ENCODE results near the gene TRIM43.
"Not testable (repeated sequence)": the region's sequence is repeated elsewhere in the genome, so short reads cannot be mapped to it uniquely, and the experiment has no call there.

Gene TRIM43

DNA sequence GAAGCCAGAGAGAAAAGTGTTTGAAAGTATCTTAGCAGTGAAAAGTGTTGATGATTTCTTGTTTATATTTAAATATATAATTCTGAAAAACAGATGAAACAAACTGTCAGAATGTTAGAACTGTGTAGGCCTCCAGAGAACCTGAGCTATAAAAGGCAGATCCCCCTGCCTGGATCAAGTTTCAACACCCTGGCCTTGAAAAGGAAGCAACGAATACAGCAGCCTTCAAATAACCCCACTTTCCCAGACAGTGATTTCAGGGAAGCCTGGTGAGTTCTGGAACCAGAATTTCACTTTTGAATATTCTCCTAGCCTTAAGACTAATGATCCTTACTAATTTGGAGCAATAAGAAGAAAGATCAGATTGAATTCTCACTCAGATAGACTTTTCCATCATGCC lies 13.3 kb upstream of the TRIM43 start:
- CTCF ChIA-PET, result no interaction called here
- H3K4me3 ChIP-seq (ENCODE audit: low read depth, low read length), result no peak overlapping the region

DNA sequence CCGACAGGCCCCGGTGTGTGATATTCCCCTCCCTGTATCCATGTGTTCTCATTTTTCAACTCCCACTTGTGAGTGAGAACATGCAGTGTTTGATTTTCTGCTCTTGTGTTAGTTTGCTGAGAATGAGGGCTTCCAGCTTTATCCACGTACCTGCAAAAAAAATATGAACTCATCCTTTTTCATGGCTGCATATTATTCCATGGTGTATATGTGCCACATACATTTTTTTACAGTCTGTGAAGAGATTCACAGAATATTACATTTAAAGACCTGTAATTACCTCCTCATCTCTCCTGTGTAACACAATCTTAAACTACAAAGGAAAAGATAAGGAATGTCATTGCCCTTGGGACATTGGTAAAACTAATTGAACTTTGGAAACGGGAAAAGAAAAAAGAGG lies 8.3 kb upstream of the TRIM43 start:
- CTCF ChIA-PET; H3K4me3 ChIP-seq (ENCODE audit: low read depth, low read length); H3K4me1 ChIP-seq (ENCODE audit: control insufficient read depth, insufficient read depth, low read length); POLR2A ChIA-PET; H3K9me3 ChIP-seq (ENCODE audit: control insufficient read depth, insufficient read depth, low read depth, low read length); H3K36me3 ChIP-seq (ENCODE audit: control insufficient read depth in 2 of 2, insufficient read depth in 1 of 2, low read length in 2 of 2); H3K27ac ChIP-seq (ENCODE audit: extremely low read depth, low read depth, low read length): not testable (repeated sequence)
- TF ChIP-seq ZNF146 (tag by site-specific recombination; IDR thresholded peaks at IDR 0.05), result peak; percentile 63; the same call in 1 of the 2 replicates

More for the DNA sequence above, 13.3 kb upstream of the TRIM43 start:
- Histone ChIP-seq H3K27ac (ENCODE audit: extremely low read depth, low read depth, low read length) (no peak overlapping the region), H3K4me1 (ENCODE audit: control insufficient read depth, insufficient read depth, low read length) (no peaks in the 10 kb centered on the region), H3K36me3 (ENCODE audit: control insufficient read depth in 2 of 2, insufficient read depth in 1 of 2, low read length in 2 of 2) (no peaks in the 10 kb centered on the region), H3K9me3 (ENCODE audit: control insufficient read depth, insufficient read depth, low read depth, low read length) (no peaks in the 10 kb centered on the region)
- POLR2A ChIA-PET, result no interaction called here
- no peak for TF ChIP-seq ZNF202 (tag by site-specific recombination; IDR thresholded peaks at IDR 0.05; ENCODE audit: borderline replicate concordance)
- TF ChIP-seq, protein P1, sequence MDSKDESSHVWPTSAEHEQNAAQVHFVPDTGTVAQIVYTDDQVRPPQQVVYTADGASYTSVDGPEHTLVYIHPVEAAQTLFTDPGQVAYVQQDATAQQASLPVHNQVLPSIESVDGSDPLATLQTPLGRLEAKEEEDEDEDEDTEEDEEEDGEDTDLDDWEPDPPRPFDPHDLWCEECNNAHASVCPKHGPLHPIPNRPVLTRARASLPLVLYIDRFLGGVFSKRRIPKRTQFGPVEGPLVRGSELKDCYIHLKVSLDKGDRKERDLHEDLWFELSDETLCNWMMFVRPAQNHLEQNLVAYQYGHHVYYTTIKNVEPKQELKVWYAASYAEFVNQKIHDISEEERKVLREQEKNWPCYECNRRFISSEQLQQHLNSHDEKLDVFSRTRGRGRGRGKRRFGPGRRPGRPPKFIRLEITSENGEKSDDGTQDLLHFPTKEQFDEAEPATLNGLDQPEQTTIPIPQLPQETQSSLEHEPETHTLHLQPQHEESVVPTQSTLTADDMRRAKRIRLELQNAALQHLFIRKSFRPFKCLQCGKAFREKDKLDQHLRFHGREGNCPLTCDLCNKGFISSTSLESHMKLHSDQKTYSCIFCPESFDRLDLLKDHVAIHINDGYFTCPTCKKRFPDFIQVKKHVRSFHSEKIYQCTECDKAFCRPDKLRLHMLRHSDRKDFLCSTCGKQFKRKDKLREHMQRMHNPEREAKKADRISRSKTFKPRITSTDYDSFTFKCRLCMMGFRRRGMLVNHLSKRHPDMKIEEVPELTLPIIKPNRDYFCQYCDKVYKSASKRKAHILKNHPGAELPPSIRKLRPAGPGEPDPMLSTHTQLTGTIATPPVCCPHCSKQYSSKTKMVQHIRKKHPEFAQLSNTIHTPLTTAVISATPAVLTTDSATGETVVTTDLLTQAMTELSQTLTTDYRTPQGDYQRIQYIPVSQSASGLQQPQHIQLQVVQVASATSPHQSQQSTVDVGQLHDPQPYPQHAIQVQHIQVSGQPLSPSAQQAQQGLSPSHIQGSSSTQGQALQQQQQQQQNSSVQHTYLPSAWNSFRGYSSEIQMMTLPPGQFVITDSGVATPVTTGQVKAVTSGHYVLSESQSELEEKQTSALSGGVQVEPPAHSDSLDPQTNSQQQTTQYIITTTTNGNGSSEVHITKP (tag by site-specific recombination; IDR thresholded peaks at IDR 0.05), result peak; percentile 19; the same call in 1 of the 2 replicates

DNA sequence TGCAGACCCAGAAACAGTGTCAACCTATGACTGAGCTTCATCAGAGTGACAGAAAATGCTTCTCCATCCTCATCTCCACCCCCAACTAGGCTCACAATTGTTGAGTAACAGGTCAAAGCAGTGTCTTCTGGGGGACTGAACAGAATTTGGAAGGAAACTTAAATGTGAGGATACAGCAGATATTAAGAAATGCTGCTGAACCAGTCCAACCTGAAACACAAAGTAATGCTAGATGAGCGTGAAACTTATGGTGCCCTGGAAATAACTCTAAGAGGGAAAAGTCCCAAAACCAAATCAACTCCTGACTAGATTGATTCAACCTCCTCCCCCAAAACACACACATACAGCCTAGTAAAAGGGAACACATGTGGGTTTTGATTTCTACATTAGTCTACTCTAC lies 7.5 kb upstream of the TRIM43 start:
- POLR2A ChIA-PET, result not testable (repeated sequence)

DNA sequence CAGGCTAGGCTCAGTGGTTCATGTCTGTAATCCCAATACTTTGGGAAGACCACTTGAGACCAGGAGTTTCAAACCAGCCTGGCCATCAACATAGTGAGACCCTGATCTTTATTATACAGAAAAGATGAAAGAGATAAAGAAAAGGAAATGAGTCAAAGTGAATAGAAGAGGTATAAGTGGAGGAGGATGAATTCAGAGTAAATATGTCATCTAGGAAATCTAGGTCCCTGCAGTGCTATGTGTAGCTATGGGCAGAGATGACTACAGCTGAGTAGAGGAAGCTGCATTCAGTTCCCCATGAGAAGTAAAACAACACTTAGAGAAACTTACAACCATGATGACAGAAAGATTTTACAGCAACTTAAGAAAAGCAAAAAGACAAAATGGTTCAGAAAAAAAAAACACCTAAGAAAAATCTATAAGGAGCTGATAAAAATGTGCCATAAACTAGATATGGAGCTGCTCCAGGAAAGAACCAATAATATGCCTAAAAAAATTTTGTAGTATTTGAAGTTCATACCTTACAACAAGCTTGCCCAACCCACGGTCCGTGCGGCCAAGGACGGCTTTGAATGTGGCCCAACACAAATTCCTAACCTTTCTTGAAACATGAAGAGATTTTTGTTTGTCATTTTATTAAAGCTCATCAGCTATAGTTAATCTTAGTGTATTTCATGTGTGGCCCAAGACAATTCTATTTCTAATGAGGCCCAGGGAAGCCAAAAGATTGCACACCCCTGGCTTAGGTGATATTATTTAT lies 1.8 kb upstream of the TRIM43 start:
- CTCF ChIA-PET; H3K27ac ChIP-seq (ENCODE audit: extremely low read depth, low read depth, low read length); H3K4me1 ChIP-seq (ENCODE audit: control insufficient read depth, insufficient read depth, low read length); H3K9me3 ChIP-seq (ENCODE audit: control insufficient read depth, insufficient read depth, low read depth, low read length); H3K36me3 ChIP-seq (ENCODE audit: control insufficient read depth in 2 of 2, insufficient read depth in 1 of 2, low read length in 2 of 2); H3K4me3 ChIP-seq (ENCODE audit: low read depth, low read length); POLR2A ChIA-PET: not testable (repeated sequence)
- TF ChIP-seq ZNF133 (tag by site-specific recombination; IDR thresholded peaks at IDR 0.05), result peak; percentile 71; the same call in 1 of the 2 replicates

More for the DNA sequence above, 7.5 kb upstream of the TRIM43 start:
- H3K36me3 ChIP-seq (ENCODE audit: control insufficient read depth in 2 of 2, insufficient read depth in 1 of 2, low read length in 2 of 2); CTCF ChIA-PET; H3K27ac ChIP-seq (ENCODE audit: extremely low read depth, low read depth, low read length); H3K4me1 ChIP-seq (ENCODE audit: control insufficient read depth, insufficient read depth, low read length); H3K9me3 ChIP-seq (ENCODE audit: control insufficient read depth, insufficient read depth, low read depth, low read length); H3K4me3 ChIP-seq (ENCODE audit: low read depth, low read length): not testable (repeated sequence)

DNA sequence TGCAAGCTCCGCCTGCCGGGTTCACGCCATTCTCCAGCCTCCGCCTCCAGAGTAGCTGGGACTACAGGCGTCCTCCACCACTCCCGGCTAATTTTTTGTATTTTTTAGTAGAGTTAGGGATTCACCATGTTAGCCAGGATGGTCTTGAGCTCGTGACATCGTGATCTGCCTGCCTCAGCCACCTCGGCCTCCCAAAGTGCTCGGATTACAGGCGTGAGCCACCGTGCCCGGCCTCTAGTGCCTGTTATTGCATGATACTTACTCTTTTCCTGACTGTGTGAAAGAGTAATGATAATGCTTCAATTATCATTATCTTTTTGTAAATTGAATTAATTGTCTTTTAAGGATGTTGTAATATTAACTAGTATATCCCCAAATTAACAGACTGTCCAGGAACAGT lies 1.2 kb downstream of the TRIM43 start:
- H3K4me1 ChIP-seq (ENCODE audit: control insufficient read depth, insufficient read depth, low read length); H3K36me3 ChIP-seq (ENCODE audit: control insufficient read depth in 2 of 2, insufficient read depth in 1 of 2, low read length in 2 of 2); H3K9me3 ChIP-seq (ENCODE audit: control insufficient read depth, insufficient read depth, low read depth, low read length); H3K27ac ChIP-seq (ENCODE audit: extremely low read depth, low read depth, low read length); H3K4me3 ChIP-seq (ENCODE audit: low read depth, low read length); POLR2A ChIA-PET; CTCF ChIA-PET: not testable (repeated sequence)

DNA sequence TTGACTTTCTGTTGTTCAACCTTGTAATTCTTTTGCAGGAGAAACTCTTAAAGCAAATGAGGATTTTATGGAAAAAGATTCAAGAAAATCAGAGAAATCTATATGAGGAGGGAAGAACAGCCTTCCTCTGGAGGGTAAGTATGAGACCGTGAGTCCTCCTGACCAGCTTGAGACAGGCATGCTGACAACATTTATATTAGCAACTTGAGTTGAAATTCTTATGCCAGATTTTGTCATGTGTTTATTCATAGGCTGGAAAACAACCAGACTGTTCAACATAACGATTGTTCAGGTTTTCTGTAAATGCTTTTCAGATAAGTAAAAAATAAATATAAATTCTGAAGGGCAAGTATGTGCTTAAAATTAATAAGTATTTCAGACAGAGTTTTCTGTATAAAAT lies 3.2 kb downstream of the TRIM43 start:
- H3K4me1 ChIP-seq (ENCODE audit: control insufficient read depth, insufficient read depth, low read length); H3K4me3 ChIP-seq (ENCODE audit: low read depth, low read length); CTCF ChIA-PET; H3K9me3 ChIP-seq (ENCODE audit: control insufficient read depth, insufficient read depth, low read depth, low read length); H3K27ac ChIP-seq (ENCODE audit: extremely low read depth, low read depth, low read length); POLR2A ChIA-PET; H3K36me3 ChIP-seq (ENCODE audit: control insufficient read depth in 2 of 2, insufficient read depth in 1 of 2, low read length in 2 of 2): not testable (repeated sequence)

DNA sequence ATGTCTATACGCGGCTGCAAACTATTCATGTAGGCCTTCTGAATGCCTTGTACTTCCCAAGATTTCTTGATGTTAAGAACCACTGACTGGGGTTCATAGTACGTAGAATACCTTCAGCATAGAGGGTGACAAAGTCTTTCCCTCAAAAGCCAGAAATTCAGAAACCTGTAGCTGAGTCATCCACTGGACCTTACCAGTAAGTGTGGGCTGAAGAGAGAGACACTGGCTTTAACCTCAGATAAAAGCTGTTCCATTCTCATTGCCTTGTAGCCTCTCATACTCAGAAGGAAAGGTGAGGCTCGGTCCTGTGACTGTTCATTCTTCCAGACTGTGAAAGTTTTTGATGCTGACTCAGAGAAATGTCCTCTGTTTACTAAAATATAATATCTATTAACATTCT lies 9.5 kb downstream of the TRIM43 start:
- H3K27ac ChIP-seq (ENCODE audit: extremely low read depth, low read depth, low read length); H3K9me3 ChIP-seq (ENCODE audit: control insufficient read depth, insufficient read depth, low read depth, low read length); H3K36me3 ChIP-seq (ENCODE audit: control insufficient read depth in 2 of 2, insufficient read depth in 1 of 2, low read length in 2 of 2); H3K4me1 ChIP-seq (ENCODE audit: control insufficient read depth, insufficient read depth, low read length); H3K4me3 ChIP-seq (ENCODE audit: low read depth, low read length); CTCF ChIA-PET; POLR2A ChIA-PET: not testable (repeated sequence)

DNA sequence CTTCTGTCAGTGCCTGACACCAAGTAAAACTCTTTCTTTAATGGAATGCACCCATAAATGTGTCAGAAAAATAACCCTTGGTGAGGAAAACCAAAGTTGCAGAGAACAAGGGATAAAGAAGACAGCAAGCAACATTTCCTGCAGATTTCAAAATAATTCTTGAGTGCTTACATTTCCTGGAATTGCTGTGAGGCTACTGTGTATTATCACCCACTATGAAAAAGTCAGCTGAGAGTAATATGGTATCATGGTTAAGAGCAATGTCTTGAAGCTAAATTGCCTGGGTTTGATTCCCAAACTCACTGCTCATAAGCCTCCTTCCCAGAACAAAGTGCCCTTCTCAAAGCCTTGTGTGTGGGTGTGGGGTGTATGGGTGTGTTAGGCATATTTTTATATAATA lies 10.3 kb downstream of the TRIM43 start:
- CTCF ChIA-PET; H3K4me1 ChIP-seq (ENCODE audit: control insufficient read depth, insufficient read depth, low read length); POLR2A ChIA-PET; H3K4me3 ChIP-seq (ENCODE audit: low read depth, low read length); H3K9me3 ChIP-seq (ENCODE audit: control insufficient read depth, insufficient read depth, low read depth, low read length); H3K36me3 ChIP-seq (ENCODE audit: control insufficient read depth in 2 of 2, insufficient read depth in 1 of 2, low read length in 2 of 2); H3K27ac ChIP-seq (ENCODE audit: extremely low read depth, low read depth, low read length): not testable (repeated sequence)

DNA sequence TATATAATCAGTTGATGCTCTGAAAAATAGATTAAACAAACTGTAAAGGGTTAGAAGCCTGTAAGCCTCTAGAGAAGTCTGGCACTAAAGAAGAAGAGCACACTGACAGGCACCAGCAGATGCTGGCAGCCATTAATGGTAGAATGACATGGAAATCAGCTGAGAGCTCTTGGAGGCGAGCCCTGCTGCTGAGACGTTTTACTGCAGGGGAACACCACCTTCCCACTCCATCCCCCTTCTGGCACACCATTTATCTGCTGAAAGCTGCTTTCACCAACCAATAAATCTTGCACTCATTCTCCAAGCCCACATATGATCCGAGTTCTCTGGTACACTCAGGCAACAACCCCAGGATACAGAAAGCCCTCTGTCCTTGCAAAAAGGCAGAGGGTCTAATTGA lies 16.6 kb downstream of the TRIM43 start:
- H3K27ac ChIP-seq (ENCODE audit: extremely low read depth, low read depth, low read length); H3K4me3 ChIP-seq (ENCODE audit: low read depth, low read length); H3K4me1 ChIP-seq (ENCODE audit: control insufficient read depth, insufficient read depth, low read length); CTCF ChIA-PET; POLR2A ChIA-PET; H3K9me3 ChIP-seq (ENCODE audit: control insufficient read depth, insufficient read depth, low read depth, low read length); H3K36me3 ChIP-seq (ENCODE audit: control insufficient read depth in 2 of 2, insufficient read depth in 1 of 2, low read length in 2 of 2): not testable (repeated sequence)
